Measurements from ENCODE around the gene GRPEL1.

DNA sequence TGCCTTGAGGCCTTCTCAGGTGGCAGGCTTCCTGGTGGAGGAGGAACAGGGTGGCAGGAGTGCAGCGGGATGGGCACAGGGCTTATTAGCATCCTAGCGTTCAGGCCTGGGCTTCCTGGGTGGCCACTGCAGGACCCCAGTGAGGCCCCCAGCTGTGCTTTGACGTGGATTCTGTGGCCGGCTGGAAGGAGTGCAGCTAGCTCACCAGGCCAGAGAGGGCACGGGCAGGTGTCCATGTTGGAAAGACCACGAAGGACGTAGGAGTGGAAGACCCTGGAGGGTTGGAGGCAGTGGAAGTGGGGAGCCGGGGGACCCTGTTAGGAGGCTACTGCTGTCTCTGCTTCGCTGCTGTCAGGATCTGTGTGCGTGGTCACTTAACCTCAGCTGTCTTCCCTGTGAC is 37.9 kb downstream of the GRPEL1 start:
- TF ChIP-seq CTCF (IDR thresholded peaks at IDR 0.05; ENCODE audit: insufficient read depth, low read length) (no peak), POLR2AphosphoS5 (IDR thresholded peaks at IDR 0.05; ENCODE audit: low read depth) (no peak)

Measured in HL-60 (cell line).